A549 (cell line): ENCODE data around the gene DMRTA2. TPM values are rescaled to one million over a fixed set of nuclear protein-coding genes. Genes with fewer than 3 reads are reported as not detected.

Experiments
- ATAC-seq, 2 experiments: fragments of 200-7000 bp in 1 of 2; fragments of >200 bp in 1 of 2; cut with Nextera tagmentation in 1 of 2; cut with Tn5 transposase in 1 of 2; 3 replicates each; pipeline versions ENCODE4 v1.8.0 to v1.9.1; 2018 to 2020; ENCODE audit warnings: mild to moderate bottlenecking in 1 of 2, moderate library complexity in 1 of 2
- CTCF ChIA-PET: fragments of 300-600 bp; sonication (Branson Sonifier 250); formaldehyde crosslinking; extraction: SDS; loops from one replicate; lab custom pipeline; 2021; ENCODE audit warnings: antibody characterized with exemption, inconsistent platforms; lab: Yijun Ruan, JAX
- POLR2A ChIA-PET: fragments of 350-600 bp; formaldehyde crosslinking; extraction: SDS; loops from one replicate; lab custom pipeline; 2021; ENCODE audit warnings: antibody characterized with exemption, inconsistent platforms; lab: Yijun Ruan, JAX
- DNase-seq, 2 experiments: peaks; one replicate each; pipeline versions ENCODE4 v3.0.0 to v3.0.0-alpha.2; 2011 to 2016; ENCODE audit warnings: low read depth in 1 of 2, low spot score in 1 of 2
- FAIRE-seq: peaks from 2 replicates; lab custom pipeline; 2011; peaks lifted over from hg19 to GRCh38; lab: Jason Lieb, UNC
- H3K27ac ChIP-seq, 2 experiments: fragments of >200 bp; sonication (Bioruptor Twin); formaldehyde crosslinking; 3 replicates each; pipeline ENCODE4 v1.5.1; 2016 to 2017
- H3K4me1 ChIP-seq: fragments of >200 bp; sonication (Bioruptor Twin); formaldehyde crosslinking; 3 replicates; pipeline ENCODE4 v1.6.1; 2016
- H3K4me2 ChIP-seq: fragments of >200 bp; sonication (Bioruptor Twin); formaldehyde crosslinking; 3 replicates; pipeline ENCODE4 v1.6.1; 2016
- H3K4me3 ChIP-seq: fragments of >200 bp; sonication (Bioruptor Twin); formaldehyde crosslinking; 3 replicates; pipeline ENCODE4 v1.5.1; 2016
- H3K9me3 ChIP-seq: fragments of >200 bp; sonication (Bioruptor Twin); formaldehyde crosslinking; 3 replicates; pipeline ENCODE4 v1.6.1; 2016
- CBX2 ChIP-seq: fragments of 200-600 bp; sonication (generic); IDR thresholded peaks from 2 replicates; pipeline ENCODE4 v1.6.1; 2016; ENCODE audit warnings: low read depth, mild to moderate bottlenecking, borderline replicate concordance
- CHD2 ChIP-seq: fragments of 150-350 bp; IDR thresholded peaks from 2 replicates; pipeline ENCODE4 v1.6.1; 2014; ENCODE audit warnings: low read length; ENCODE audit not compliant: partially characterized antibody
- EHF ChIP-seq: fragments of 250-450 bp; sonication (Bioruptor Pico); IDR thresholded peaks from 2 replicates; pipeline ENCODE4 v1.5.0; 2020; ENCODE audit warnings: mild to moderate bottlenecking
- EHMT2 ChIP-seq: fragments of 200-600 bp; sonication (generic); IDR thresholded peaks from 2 replicates; pipeline ENCODE4 v1.6.1; 2016; ENCODE audit warnings: antibody characterized with exemption, low read depth, mild to moderate bottlenecking, moderate library complexity
- ESRRA ChIP-seq: fragments of 150-350 bp; IDR thresholded peaks from 2 replicates; pipeline ENCODE4 v1.6.1; 2014; ENCODE audit warnings: mild to moderate bottlenecking, low read length, borderline replicate concordance
- FOSL2 ChIP-seq, 2 experiments: fragments of 450-650 bp in 1 of 2; fragments of >200 bp in 1 of 2; sonication (Bioruptor Twin) in 1 of 2; formaldehyde crosslinking; IDR thresholded peaks; 2 replicates each; pipeline versions ENCODE4 v1.5.0 to v1.6.1; 2016 to 2020; ENCODE audit warnings: mild to moderate bottlenecking in 1 of 2, moderate library complexity in 1 of 2
- FOXS1 ChIP-seq: fragments of 250-450 bp; sonication (Bioruptor Pico); IDR thresholded peaks from 2 replicates; pipeline ENCODE4 v1.5.0; 2020; ENCODE audit warnings: mild to moderate bottlenecking, moderate library complexity
- HOXA7 ChIP-seq: fragments of 250-450 bp; sonication (Bioruptor Pico); IDR thresholded peaks from 2 replicates; pipeline ENCODE4 v1.5.0; 2020; ENCODE audit warnings: mild to moderate bottlenecking, moderate library complexity
- HOXB13 ChIP-seq: fragments of 250-450 bp; sonication (Bioruptor Pico); IDR thresholded peaks from 2 replicates; pipeline ENCODE4 v1.5.0; 2020; ENCODE audit warnings: low read depth, mild to moderate bottlenecking, moderate library complexity
- NPAS2 ChIP-seq: fragments of 250-450 bp; sonication (Bioruptor Pico); IDR thresholded peaks from 2 replicates; pipeline ENCODE4 v1.8.0; 2022; ENCODE audit warnings: mild to moderate bottlenecking, moderate library complexity, borderline replicate concordance
- NR3C1 ChIP-seq: fragments of >200 bp; sonication (Bioruptor Twin); formaldehyde crosslinking; IDR thresholded peaks from 3 replicates; pipeline ENCODE4 v1.6.1; 2017
- RFX5 ChIP-seq: fragments of 450-650 bp; IDR thresholded peaks from 2 replicates; pipeline ENCODE4 v1.7.1; 2014; ENCODE audit warnings: antibody characterized with exemption, mild to moderate bottlenecking, moderate library complexity
- RNF2 ChIP-seq: fragments of 200-600 bp; sonication (generic); IDR thresholded peaks from 2 replicates; pipeline ENCODE4 v1.6.1; 2016; ENCODE audit warnings: low read depth, mild to moderate bottlenecking, antibody characterized with exemption, moderate library complexity, borderline replicate concordance
- SREBF2 ChIP-seq: fragments of 450-650 bp; IDR thresholded peaks from 2 replicates; pipeline ENCODE4 v1.6.1; 2014; ENCODE audit warnings: mild to moderate bottlenecking, moderate library complexity
- TFCP2L1 ChIP-seq: fragments of 250-450 bp; sonication (Bioruptor Pico); IDR thresholded peaks from 2 replicates; pipeline ENCODE4 v1.5.0; 2021; ENCODE audit warnings: mild to moderate bottlenecking
- ZFP36 ChIP-seq: fragments of 450-650 bp; IDR thresholded peaks from 2 replicates; pipeline ENCODE4 v1.6.1; 2014; ENCODE audit warnings: borderline replicate concordance; ENCODE audit not compliant: partially characterized antibody
- ZNF302 ChIP-seq: fragments of 250-450 bp; sonication (Bioruptor Pico); IDR thresholded peaks from 2 replicates; pipeline ENCODE4 v1.9.0; 2021; ENCODE audit warnings: inconsistent platforms, mild to moderate bottlenecking, moderate library complexity
- WGBS: methylation state at CpG from one replicate; pipeline ENCODE4 v1.1.6; 2017; ENCODE audit errors: missing lambda C conversion rate; 5-methylcytosine and 5-hydroxymethylcytosine counted together
- polyA plus RNA-seq, 4 experiments: library from polyadenylated mRNA; depleted of rRNA in 3 of 4; stranded (reverse); fragments of >200 nt; fragmentation: RNase III in 1 of 4; extraction: RNeasy Plus Mini Kit Qiagen cat#74134 plus additional on column Dnase treatment in 1 of 4; gene quantifications; 2 replicates in 3 of 4; 3 replicates in 1 of 4; pipeline ENCODE4 v1.2.3, GENCODE V29; 2011 to 2017
- TF ChIP-seq, protein P1 (sequence below): fragments of >200 bp; sonication (Bioruptor Twin); formaldehyde crosslinking; IDR thresholded peaks from 3 replicates; pipeline ENCODE4 v1.5.1; 2016
- TF ChIP-seq, protein P2 (sequence below): fragments of 250-450 bp; sonication (Bioruptor Pico); IDR thresholded peaks from 2 replicates; pipeline ENCODE4 v1.5.0; 2020; ENCODE audit warnings: low read depth, mild to moderate bottlenecking, moderate library complexity
- TF ChIP-seq, protein P3 (sequence below): fragments of 250-450 bp; sonication (Bioruptor Pico); IDR thresholded peaks from 2 replicates; pipeline ENCODE4 v1.5.0; 2021; ENCODE audit warnings: mild to moderate bottlenecking, moderate library complexity, borderline replicate concordance
- TF ChIP-seq, protein P4 (sequence below): IDR thresholded peaks from 2 replicates; pipeline ENCODE4 v1.6.1; 2012

DMRTA2 gene
- polyA plus RNA-seq, 2 of the 4 experiments (the other 2 are of a cell fraction): 0.03 to 0.13 TPM

DNA sequence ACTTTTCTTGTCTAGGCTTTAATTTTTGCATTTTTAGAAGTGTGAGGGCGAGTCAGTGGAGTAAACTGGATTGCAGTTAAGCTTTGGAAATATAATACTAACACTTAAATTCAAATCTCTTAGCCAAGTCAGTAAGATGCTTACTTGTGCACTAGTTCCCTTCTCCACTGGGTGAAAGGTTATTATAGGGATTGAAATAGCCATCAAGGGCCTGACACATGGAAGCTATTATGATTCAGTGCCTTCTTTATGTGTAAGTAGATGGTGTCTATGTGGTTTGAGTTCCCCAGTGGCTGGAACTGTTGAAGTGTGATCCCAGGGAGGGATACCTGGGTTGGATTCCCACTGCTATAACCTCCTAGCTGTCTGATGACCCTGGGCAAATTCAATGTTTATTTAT is 24.7 kb upstream of the DMRTA2 start (continued):
- no peak for TF ChIP-seq EHMT2
- TF ChIP-seq, protein P1, sequence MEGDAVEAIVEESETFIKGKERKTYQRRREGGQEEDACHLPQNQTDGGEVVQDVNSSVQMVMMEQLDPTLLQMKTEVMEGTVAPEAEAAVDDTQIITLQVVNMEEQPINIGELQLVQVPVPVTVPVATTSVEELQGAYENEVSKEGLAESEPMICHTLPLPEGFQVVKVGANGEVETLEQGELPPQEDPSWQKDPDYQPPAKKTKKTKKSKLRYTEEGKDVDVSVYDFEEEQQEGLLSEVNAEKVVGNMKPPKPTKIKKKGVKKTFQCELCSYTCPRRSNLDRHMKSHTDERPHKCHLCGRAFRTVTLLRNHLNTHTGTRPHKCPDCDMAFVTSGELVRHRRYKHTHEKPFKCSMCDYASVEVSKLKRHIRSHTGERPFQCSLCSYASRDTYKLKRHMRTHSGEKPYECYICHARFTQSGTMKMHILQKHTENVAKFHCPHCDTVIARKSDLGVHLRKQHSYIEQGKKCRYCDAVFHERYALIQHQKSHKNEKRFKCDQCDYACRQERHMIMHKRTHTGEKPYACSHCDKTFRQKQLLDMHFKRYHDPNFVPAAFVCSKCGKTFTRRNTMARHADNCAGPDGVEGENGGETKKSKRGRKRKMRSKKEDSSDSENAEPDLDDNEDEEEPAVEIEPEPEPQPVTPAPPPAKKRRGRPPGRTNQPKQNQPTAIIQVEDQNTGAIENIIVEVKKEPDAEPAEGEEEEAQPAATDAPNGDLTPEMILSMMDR: no peak
- TF ChIP-seq, all 56 proteins: peak for 0

DNA sequence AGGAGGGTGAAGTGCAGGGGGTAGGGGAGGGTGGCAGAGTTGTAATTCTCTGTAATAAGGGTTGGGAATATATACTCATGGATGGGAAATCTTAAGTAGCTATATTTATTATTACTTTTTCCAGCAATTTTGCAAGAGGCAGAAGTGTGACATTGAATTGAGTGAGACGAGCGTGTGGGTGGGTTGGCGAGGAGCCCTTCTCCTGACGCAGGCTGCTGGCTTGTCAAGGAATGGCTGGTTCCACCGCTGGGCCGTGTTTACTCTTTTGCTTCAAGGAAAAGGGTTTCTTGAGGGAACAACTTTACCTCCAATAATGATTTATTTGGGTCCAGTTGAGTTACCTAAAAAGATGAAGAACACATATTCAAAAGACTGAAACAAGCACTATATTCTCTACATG is 17.9 kb upstream of the DMRTA2 start:
- POLR2A ChIA-PET: no interaction called here
- H3K27ac ChIP-seq: no peak overlapping the region
- 93% methylated on average over 6 of the region's 6 CpGs for WGBS
- no peaks in the 10 kb centered on the region for H3K4me1 ChIP-seq
- no peak overlapping the region for H3K4me2 ChIP-seq
- TF ChIP-seq CHD2 (no peak), EHF (CRISPR knock-in tag) (no peak), SREBF2 (no peak), FOSL2 (IDR thresholded peaks at IDR 0.05) (no peak), FOSL2 (CRISPR knock-in tag; IDR thresholded peaks at IDR 0.05) (no peak), FOXS1 (CRISPR knock-in tag) (no peak), RNF2 (no peak), ZNF302 (CRISPR knock-in tag) (no peak), CBX2 (no peak), NR3C1 (no peak), NPAS2 (CRISPR knock-in tag) (no peak), HOXB13 (CRISPR knock-in tag) (no peak), HOXA7 (CRISPR knock-in tag) (no peak), ESRRA (no peak), RFX5 (no peak), TFCP2L1 (no peak), ZFP36 (no peak)
- TF ChIP-seq, protein P1: no peak
- TF ChIP-seq, protein P2, sequence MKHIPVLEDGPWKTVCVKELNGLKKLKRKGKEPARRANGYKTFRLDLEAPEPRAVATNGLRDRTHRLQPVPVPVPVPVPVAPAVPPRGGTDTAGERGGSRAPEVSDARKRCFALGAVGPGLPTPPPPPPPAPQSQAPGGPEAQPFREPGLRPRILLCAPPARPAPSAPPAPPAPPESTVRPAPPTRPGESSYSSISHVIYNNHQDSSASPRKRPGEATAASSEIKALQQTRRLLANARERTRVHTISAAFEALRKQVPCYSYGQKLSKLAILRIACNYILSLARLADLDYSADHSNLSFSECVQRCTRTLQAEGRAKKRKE (CRISPR knock-in tag): no peak
- TF ChIP-seq, protein P3, sequence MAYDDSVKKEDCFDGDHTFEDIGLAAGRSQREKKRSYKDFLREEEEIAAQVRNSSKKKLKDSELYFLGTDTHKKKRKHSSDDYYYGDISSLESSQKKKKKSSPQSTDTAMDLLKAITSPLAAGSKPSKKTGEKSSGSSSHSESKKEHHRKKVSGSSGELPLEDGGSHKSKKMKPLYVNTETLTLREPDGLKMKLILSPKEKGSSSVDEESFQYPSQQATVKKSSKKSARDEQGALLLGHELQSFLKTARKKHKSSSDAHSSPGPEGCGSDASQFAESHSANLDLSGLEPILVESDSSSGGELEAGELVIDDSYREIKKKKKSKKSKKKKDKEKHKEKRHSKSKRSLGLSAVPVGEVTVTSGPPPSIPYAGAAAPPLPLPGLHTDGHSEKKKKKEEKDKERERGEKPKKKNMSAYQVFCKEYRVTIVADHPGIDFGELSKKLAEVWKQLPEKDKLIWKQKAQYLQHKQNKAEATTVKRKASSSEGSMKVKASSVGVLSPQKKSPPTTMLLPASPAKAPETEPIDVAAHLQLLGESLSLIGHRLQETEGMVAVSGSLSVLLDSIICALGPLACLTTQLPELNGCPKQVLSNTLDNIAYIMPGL (CRISPR knock-in tag): no peak
- TF ChIP-seq, protein P4, sequence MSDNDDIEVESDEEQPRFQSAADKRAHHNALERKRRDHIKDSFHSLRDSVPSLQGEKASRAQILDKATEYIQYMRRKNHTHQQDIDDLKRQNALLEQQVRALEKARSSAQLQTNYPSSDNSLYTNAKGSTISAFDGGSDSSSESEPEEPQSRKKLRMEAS: no peak
- no peaks in the 10 kb centered on the region for H3K9me3 ChIP-seq
- H3K4me3 ChIP-seq: no peak overlapping the region
- no peak for ATAC-seq
- FAIRE-seq: no peak
- CTCF ChIA-PET: no interaction called here
- DNase-seq: no peak
